Mesenteric fat pad (tissue), 1 donor: ENCODE results near the gene GSK3B. TPM values are rescaled to one million over a fixed set of nuclear protein-coding genes. Genes with fewer than 3 reads are reported as not detected.
"Not testable (repeated sequence)": the region's sequence is repeated elsewhere in the genome, so short reads cannot be mapped to it uniquely, and the experiment has no call there.

Source experiments
- DNase-seq: peaks from one replicate; pipeline ENCODE4 v3.0.0-alpha.2; 2020; ENCODE audit warnings: low spot score
- total RNA-seq: library from RNA; stranded (reverse); fragmentation: NEBNext Ultra II Directional; extraction: Animal tissue kit (Norgen Biotek cat#: 25700); gene quantifications from one replicate; pipeline ENCODE4 v1.2.1, GENCODE V29; 2021
- donor health status: DM: yes; HTN: yes; CAD: no.

The GSK3B gene
- total RNA-seq, 1 donor from 2014 or later: 34.6 TPM

DNA sequence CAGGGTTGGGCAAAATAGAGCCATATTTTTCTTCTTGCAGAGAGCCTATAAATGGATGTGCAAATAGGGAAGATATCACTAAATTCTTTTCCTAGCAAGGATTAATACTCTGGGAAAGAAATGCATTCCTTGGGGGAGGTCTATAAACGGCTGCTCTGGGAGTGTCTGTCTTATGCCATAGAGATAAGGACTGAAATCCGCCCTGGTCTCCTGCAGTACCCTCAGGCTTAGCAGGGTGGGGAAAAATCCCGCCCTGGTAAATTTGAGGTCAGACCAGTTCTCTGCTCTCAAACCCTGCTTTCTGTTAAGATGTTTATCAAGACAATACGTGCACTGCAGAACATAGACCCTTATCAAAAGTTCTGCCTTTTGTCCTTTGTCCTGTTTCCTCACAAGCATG, 205.6 kb downstream of the GSK3B start:
- DNase-seq: not testable (repeated sequence)

DNA sequence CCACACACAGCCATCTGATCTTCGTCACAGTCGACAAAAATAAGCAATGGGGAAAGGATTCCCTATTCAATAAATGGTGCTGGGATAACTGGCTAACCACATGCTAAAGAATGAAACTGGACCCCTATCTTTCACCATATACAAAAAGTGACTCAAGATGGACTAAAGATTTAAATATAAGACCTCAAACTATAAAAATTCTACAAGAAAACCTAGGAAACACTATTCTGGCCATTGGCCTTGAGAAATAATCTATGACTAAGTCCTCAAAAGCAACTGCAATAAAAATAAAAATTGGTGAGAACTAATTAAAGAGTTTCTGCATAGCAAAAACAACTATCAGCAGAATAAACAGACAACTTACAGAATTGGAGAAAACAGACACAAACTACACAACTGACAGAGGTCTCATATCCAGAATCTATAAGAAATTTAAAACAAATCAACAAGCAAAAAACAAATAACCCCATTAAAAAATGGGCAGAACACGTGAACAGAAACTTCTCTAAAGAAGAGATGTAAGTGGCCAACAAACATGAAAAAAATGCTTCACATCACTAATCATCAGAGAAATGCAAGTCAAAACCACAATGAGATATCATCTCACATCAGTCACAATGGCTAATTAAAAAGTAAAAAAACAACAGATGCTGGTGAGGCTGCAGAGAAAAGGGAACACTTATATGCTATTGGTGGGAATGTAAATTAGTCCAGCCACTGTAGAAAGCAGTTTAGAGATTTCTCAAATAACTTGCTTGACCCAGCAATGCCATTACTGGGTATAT, 208.3 kb downstream of the GSK3B start:
- DNase-seq: no peak

DNA sequence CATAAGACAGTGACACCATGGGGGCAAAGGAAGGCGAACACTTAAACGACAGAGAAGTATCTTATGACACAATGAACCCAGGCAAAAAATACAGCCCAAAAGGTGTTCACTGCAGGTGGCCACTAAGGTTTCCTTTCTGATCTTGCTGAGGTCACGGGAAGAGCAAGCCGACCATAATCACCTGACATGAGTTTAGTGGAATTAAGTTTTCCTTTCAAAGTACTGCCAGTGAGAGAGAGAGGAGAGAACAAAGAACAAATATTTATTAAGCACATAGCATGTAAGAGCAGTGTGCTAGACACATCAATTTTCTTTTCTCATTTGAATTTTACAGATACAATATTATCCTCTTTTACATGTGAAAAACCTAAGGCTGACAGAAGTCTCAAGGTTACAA, 210.1 kb downstream of the GSK3B start:
- DNase-seq: no peak

DNA sequence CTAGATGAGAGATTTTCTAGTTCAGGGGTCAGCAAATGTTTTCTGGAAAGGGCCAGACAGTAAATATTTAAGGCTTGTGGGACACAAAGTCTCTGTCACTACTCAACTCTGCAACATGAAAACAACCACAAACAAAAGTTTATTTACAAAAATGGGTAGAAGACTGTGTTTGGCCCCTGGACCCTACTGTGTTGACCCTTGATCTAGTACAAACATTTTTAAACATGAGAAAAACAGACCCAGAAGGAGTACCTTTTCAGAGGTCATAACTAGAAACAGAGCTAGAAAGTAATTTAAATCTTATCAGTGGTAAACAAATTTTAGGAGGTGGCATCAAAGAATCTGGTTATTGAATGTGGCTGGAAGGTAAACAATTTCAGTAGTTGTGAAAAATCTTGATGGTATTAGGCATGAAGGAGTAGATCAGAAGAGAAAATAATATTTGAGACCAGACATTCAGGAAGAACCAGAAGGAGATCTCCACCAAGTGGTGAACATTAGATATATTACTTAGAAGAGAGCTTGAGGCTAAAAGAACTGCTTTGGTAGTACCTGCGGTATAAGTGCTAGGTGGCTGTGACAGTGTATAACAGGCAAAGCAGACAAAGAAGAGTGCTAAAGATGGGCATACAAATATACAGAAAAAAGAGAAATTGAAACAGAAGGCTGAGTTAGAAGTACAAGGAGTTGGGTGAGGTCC, 210.6 kb downstream of the GSK3B start:
- no peak for DNase-seq

DNA sequence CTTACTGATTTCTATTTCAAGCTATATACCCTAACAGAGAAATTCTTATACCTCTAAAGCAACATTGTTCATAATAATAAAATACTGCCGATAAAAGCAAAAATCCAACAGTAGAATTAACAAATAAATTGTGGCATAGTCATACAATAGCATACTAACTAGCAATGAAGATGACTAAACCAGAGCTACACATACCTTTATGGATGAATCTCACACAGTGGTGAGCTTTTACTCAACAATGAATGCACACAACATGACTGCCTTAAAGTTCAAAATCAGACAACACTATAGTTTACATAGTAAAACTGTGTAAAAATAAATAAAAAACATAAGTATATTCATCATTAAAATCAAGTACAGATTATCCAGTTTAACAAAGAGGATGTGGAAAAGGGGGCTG, 213.3 kb downstream of the GSK3B start:
- no peak for DNase-seq

DNA sequence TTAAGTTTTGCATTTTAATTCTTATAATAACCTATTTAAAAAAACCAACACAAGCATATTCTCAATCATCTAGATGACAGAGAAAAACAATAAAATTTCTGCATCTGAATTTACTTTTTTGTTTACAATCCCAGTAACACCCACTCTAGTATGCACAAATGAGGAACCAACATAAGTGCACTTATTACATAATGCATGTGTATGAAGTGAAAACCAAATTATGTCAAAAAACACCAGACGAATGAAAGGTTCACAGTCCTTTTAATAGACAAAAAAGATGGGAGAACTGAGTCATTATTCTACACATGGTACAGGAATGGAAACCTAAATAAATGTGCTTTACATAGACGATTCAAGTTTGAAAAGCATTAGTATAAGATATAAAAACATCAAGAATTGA, 220.6 kb downstream of the GSK3B start:
- DNase-seq: no peak

DNA sequence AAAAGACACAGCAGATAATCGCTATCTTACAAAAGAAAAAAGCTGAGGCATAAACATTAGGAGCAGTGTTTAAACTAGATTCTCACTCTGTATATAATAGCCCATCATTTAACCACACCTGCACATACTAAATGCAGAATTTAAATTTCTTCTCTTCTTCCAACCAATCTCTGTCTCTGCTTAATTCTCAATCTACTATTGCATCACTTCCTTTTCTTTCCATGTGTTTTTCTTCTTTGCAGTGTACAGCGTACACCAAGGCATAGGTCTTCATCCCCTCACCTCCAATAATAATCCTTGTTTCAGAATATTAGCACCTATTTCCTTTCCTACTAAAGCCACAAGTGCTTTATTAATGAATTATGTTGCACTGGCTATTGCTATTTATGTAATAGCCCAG, 221.5 kb downstream of the GSK3B start:
- DNase-seq: no peak

DNA sequence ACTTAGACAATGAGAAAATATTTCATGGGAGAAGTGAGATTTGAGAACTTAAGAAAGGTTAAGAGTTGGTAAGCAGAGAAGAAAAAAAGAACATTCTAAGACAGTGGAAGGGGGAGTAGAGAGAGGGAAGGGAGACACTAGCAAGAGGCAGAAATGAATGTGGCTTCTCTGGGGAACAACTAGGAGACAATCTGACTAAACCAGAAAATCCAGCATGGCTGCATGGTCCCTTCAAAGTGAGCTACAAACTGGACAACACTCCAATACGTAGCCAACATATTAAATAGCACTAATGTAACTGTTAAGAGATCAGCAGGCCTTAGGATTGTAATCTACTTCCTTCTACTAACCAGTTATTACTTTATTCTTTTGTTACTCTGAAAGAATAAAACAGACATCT, 222.7 kb downstream of the GSK3B start:
- no peak for DNase-seq

DNA sequence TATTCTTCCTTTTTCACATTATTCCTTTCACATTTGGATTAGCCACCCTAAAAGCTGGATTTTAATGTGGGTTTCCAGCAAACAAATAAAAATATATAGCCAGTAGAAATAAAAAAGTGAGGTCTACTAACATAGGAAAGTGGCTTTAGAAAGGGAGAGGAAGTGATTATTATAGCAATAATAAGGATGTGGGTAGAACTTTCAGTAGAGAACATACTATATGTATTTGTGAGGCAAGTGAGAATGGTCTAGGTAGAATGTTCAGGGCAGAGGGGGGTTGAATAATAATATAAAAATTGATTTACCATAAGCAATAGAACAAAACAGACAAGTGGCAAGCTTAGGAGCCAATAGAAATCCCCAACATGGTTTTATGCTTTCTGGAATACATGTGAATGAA, 223.7 kb downstream of the GSK3B start:
- no peak for DNase-seq

DNA sequence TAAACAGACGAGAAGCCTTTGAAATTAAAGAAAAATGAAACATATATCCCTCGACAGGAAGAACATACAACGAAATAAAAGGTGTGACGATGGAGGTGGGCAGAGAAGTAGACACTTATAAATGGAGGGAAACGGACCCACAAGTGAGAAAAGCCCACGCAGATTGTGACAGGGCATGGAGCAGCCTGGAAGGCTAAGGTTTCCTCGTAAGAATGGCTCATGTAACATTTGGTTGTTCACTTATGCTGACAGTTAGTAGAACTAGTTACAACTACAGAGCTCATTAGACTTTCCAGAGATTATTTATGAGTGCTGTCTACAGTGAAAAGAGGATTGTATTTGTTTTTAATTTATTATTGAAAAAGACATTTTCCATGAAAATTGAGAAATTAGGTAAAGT, 229.8 kb downstream of the GSK3B start:
- no peak for DNase-seq

DNA sequence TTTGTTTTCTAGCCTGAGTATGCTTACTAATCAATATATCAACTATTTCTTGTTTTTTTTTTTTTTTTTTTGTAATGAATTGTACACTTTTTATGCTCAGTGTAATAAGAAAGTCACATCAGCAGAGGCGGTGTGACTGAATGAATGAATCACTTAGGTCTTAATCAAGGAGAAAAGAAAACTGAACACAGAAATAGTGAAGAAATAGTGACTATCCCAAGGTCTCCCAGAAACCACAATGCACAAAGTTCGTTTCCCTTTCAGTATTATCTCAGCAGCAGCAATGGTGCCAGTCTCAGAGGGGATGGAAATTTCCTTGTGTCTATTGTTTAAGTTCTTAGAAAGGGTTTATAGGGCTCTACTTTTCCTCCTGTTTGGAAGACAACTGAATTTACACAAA, 231.6 kb downstream of the GSK3B start:
- DNase-seq: no peak

DNA sequence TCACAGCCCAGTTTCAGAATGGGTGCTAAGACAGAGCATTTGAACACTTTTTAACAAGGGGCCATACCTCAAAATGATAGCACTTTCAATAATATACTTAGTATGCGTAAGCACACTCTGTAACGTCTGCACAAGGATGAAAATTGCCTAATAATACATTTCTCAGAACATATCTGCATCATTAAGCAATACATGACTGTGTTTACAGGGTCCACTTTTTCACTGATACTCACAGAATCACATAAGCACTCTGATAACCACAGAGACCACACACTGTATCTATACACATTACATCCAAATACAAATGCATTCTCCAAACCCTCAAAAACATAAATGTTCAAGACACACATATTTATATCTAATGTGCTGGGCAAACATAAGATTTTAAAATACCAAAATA, 232.6 kb downstream of the GSK3B start:
- DNase-seq: no peak

DNA sequence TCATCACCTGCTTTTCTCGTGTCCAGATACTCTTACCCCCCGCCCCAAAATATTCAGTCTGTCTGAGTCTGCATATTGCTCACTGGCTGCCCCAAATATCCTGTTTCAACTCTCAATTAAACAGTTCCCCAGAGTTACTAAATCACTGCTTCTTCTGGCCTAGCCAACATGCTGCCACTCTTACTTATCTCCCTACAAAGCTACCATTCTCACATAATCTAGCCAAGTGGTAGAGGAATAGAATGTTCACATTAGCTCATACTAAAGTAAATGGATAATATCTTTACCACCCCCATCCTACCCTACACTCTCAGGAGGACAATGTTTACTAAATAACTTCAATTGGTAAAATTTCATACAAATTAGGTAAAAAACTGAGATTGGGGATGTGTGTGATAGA, 234.5 kb downstream of the GSK3B start:
- no peak for DNase-seq

DNA sequence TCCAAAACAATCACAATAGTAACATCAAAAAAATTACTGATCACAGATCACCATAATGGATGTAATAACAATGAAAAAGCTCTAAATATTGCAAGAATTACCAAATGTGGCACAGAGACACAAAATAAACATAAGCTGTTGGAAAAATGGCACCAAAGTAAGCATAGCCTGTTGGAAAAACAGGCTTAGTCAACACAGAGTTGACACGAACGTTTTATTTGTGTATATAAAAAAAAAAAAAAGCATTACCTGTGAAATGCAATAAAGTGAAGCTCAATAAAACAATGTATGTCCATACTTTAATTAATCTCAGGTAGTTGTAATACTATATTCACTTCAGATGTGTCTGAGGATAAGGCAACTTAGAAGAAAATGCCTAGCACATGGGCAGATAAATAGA, 235.3 kb downstream of the GSK3B start:
- no peak for DNase-seq

DNA sequence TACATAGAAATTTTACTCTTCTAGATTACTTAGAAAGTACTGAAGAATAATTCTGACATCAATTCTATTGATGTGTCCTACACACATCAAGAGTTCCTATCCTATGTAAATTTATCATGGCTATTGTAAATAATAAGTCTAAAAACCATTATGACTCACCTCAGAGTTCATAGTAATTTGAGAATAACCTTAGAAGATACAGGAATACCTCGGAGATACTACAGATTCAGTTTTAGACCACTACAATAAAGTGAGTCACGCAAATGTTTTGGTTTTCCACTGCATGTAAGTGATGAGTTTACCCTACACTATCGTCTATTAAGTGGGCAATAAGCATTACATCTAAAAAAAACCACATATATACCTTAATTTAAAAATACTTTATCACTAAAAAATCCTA, 237.6 kb downstream of the GSK3B start:
- DNase-seq: no peak

DNA sequence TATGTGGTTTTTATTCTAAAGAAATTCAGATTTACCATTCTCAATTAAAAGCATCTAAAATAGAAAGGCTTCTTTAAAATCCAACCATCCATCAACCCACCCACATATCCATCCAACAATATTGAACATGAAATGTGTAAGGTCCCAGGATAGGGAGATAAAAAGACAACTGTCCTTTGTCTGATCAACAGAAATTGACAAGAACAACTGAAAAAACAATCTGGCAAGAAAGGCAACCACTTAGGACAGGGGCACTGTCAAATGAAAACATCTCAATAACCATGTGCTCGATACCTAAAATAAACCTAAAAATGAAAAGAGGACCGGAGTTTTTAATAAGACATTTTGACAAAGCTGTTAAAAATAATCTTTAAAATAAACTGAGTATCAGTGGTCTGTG, 245.1 kb downstream of the GSK3B start:
- DNase-seq: no peak

DNA sequence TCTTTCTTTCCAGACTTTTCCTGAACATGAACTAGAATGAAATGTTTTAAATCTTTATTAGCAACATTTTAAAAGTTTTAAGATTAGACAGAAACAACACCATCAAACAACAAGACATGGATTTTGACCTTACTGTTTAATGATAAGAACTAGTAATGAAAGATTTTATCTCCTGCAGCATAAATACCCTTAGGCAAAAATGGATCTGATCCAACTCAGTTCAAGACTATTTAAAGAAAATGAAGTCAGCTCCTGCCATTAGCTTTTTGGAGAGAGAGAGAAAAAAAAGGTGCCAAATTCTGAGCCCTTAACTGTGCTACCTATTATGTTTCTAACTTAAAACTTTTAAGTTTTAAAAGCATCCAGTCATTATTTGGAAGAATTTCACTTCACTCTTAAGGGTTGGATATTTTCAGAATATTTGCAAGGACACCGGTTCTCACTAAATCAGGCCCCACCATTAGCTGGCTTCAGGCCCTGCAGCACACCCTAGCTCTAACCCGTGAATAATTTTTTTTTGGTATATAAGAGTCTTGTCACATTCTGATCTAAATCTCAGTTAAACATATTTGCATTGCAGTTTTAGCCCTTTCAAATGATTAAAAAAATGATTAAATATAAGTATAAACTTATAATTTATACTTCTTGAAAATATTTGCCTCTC, 252.3 kb downstream of the GSK3B start:
- no peak for DNase-seq

DNA sequence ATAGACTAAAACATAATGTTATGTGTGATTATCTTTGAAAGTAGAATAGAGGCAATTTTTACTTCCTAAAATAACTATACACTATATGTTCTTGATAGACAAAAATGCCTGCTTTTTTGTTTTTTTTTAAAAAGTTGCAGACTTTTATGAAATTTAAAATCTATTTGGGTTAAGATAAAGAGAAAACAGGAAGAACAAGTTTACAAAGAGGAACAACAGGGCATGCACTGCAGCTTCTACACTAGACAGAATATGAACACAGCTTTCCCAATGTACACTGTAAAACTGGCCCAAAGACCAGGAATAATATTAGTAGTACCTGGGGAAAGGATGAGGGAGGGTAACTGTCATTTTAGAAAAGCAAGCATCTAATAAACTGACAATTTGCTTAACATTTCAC, 258.7 kb downstream of the GSK3B start:
- DNase-seq: no peak

DNA sequence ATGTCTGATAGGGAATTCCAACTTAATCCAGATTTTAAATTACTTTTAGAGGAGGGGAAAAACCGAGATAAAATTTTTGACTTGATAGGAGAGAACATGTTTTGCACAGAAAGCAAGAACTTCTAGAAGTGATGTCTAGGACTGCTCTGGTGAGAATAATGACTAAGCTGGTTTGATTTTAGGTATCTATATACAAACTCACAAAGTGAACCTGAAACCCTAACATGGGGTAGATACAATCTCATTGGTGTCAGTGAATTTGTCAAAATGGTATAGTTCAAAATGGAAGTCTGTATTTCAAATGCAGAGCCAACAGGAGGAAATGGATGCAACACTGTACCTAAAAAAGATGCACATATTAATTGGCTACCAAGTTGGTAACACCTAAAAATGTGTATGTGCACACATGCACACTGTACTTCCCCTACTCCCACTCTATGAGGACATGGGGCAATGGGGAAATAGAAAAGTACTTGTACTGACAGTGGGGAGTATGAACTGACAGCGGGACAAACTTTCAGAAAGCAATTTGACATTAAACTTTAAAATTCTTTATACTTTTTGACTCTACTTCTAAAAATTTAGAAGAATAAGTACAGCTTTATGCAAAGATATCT, 259.4 kb downstream of the GSK3B start:
- DNase-seq: no peak

DNA sequence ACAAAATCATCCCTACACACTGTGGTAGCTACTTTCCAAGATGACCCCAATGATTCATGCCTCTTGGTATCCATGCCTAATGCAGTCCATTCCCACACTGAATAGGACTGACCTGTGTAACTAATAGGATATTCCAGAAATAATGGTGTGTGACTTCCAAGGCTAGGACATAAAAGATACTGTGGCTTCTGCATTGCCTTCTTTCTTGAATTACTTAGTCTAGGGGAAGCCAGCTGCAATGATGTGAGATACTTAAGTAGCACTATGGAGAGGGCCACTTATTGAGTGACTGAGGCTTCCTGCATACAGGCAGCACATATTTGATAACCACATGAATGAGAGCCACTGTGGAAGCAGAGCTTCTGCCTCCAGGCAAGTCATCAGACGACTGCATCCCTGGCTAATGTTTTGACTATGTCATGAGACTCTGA, 262.3 kb downstream of the GSK3B start:
- no peak for DNase-seq

DNA sequence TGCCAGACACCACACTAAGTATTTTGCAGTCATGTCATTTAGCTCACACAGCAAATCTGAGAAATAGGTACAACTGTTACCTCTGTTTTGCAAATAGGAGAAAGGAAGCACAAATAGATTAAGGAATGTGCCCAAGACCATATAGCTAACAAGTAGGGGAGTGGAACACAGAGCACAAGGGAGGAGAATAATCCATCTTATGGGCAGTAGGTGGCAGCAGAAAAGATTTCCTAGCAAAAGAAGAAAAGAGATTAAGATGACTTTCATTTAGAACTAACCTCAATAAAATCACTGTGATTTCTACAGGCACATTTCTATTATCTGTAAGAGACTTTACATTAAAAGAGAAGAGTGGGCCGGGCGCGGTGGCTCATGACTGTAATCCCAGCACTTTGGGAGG, 263.2 kb downstream of the GSK3B start:
- no peak for DNase-seq

DNA sequence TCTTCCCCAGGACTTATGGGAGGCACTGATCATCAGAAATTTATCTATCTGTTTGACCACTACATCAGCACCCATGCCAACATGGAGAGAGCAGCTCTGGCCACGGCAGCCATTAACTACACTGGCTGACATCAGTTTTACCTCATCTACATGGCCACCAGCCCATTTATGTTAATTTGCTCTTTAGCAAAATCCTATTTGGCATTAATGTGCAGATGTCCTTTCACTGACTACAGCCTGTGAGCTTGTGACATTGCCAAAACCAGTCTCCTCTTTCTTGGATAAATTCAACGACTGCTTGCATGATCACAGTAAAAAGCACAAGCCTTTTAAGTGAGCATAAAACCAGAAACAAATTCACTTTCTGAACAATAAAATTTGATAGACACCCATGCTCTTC, 264.8 kb downstream of the GSK3B start:
- no peak for DNase-seq
